Neural progenitor cell (in vitro differentiated cells): ENCODE measurements around the gene CETN1. TPM values are rescaled to one million over a fixed set of nuclear protein-coding genes. Genes with fewer than 3 reads are reported as not detected.

Experiments
- DNase-seq: peaks from one replicate; pipeline ENCODE4 v3.0.0-alpha.2; 2016; ENCODE audit warnings: low spot score
- H2AFZ ChIP-seq: fragments of 200-600 bp; sonication (generic); replicated peaks from 2 replicates; pipeline ENCODE4 v1.6.1; 2016; ENCODE audit warnings: antibody characterized with exemption
- H3F3A ChIP-seq: fragments of 200-600 bp; sonication (generic); 2 replicates; pipeline ENCODE4 v1.6.1; 2016; ENCODE audit warnings: antibody characterized with exemption, low read depth
- H3K27ac ChIP-seq: fragments of 200-600 bp; sonication (generic); 2 replicates; pipeline ENCODE4 v1.5.1; 2016; ENCODE audit warnings: mild to moderate bottlenecking
- H3K27me3 ChIP-seq: fragments of 200-600 bp; sonication (generic); 2 replicates; pipeline ENCODE4 v1.6.1; 2016; ENCODE audit warnings: mild to moderate bottlenecking, moderate library complexity
- H3K36me3 ChIP-seq: fragments of 200-600 bp; sonication (generic); 2 replicates; pipeline ENCODE4 v1.5.1; 2016
- H3K4me1 ChIP-seq: fragments of 200-600 bp; sonication (generic); 2 replicates; pipeline ENCODE4 v1.6.1; 2016; ENCODE audit warnings: mixed run types
- H3K4me2 ChIP-seq: fragments of 200-600 bp; sonication (generic); 2 replicates; pipeline ENCODE4 v1.6.1; 2016
- H3K4me3 ChIP-seq: fragments of 200-600 bp; sonication (generic); 2 replicates; pipeline ENCODE4 v1.5.1; 2016
- H3K79me2 ChIP-seq: fragments of 200-600 bp; sonication (generic); 2 replicates; pipeline ENCODE4 v1.6.1; 2016; ENCODE audit warnings: low read depth
- H3K9ac ChIP-seq: fragments of 200-600 bp; sonication (generic); 2 replicates; pipeline ENCODE4 v1.6.1; 2016
- H3K9me3 ChIP-seq: fragments of 200-600 bp; sonication (generic); 2 replicates; pipeline ENCODE4 v1.5.1; 2016; ENCODE audit warnings: low read depth
- H4K20me1 ChIP-seq: fragments of 200-600 bp; sonication (generic); 2 replicates; pipeline ENCODE4 v1.6.1; 2016; ENCODE audit warnings: low read depth
- H3K27ac Mint-ChIP-seq: 3 replicates; pipeline ENCODE4 v1.8.0; 2021; ENCODE audit warnings: mixed read lengths
- H3K27me3 Mint-ChIP-seq: 2 replicates; pipeline ENCODE4 v1.8.0; 2022; ENCODE audit warnings: low read depth, mild to moderate bottlenecking, inconsistent platforms, moderate library complexity, mixed read lengths; ENCODE audit not compliant: insufficient read depth
- H3K36me3 Mint-ChIP-seq: 3 replicates; pipeline ENCODE4 v1.8.0; 2021; ENCODE audit warnings: mixed read lengths
- H3K4me1 Mint-ChIP-seq: 3 replicates; pipeline ENCODE4 v1.8.0; 2021; ENCODE audit warnings: mixed read lengths
- H3K4me3 Mint-ChIP-seq: 3 replicates; pipeline ENCODE4 v1.8.0; 2021; ENCODE audit warnings: mild to moderate bottlenecking, moderate library complexity, mixed read lengths
- H3K9me3 Mint-ChIP-seq: 3 replicates; pipeline ENCODE4 v1.8.0; 2020; ENCODE audit warnings: mixed read lengths
- CTCF ChIP-seq: fragments of 200-600 bp; sonication (generic); IDR thresholded peaks from 2 replicates; pipeline ENCODE4 v1.5.1; 2017; ENCODE audit warnings: antibody characterized with exemption, mild to moderate bottlenecking
- EZH2 ChIP-seq: fragments of 200-600 bp; sonication (generic); IDR thresholded peaks from 2 replicates; pipeline ENCODE4 v1.6.1; 2017; ENCODE audit warnings: antibody characterized with exemption, mild to moderate bottlenecking, moderate library complexity
- EZH2phosphoT487 ChIP-seq: fragments of 200-600 bp; sonication (generic); IDR thresholded peaks from 2 replicates; pipeline ENCODE4 v1.6.1; 2017; ENCODE audit warnings: antibody characterized with exemption
- total RNA-seq: library from RNA; depleted of rRNA; stranded (reverse); fragments of >200 nt; gene quantifications from 2 replicates; pipeline ENCODE4 v1.2.3, GENCODE V29; 2015; ENCODE audit warnings: low replicate concordance

Gene CETN1
- total RNA-seq, 1 donor from 2014 or later, result not detected

DNA sequence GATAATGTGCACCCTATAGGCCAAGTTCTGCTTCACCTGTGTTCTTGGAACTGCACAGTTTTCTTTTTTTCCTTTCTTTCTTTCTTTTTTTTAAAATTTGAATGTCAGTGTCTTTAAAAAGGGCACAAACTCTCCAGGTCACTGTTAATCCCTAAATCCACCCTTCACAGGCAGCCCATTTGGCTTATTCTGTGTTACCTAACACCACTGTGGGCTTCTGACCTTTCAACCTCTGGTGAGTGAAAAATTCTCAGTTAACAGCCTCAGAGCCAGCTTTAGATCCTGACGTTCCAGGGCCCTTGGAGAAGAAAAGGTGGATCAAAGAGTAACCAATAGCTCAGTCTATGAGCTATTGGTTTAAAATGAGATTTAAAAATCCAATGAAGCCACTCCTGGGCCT is 6.8 kb upstream of the CETN1 start:
- Histone ChIP-seq H3K36me3 (no peaks in the 10 kb centered on the region), H3K4me1 (peaks cover 40% of the 10 kb centered on the region), H3K4me3 (no peak overlapping the region), H4K20me1 (no peaks in the 10 kb centered on the region), H2AFZ (no peak overlapping the region), H3K4me2 (peak overlapping the region; percentile 41), H3K9ac (no peak overlapping the region), H3K9me3 (no peaks in the 10 kb centered on the region), H3K27me3 (no peaks in the 10 kb centered on the region), H3K79me2 (no peaks in the 10 kb centered on the region), H3K27ac (peak overlapping the region; percentile 10), H3F3A (peaks cover 36% of the 10 kb centered on the region)
- H3K4me3 Mint-ChIP-seq, result no peak overlapping the region
- H3K36me3 Mint-ChIP-seq, result no peaks in the 10 kb centered on the region
- no peaks in the 10 kb centered on the region for H3K9me3 Mint-ChIP-seq
- TF ChIP-seq CTCF (no peak), EZH2 (no peak), EZH2phosphoT487 (no peak)
- peak; percentile 60 for DNase-seq
- peak overlapping the region; percentile 90 for H3K27ac Mint-ChIP-seq
- no peaks in the 10 kb centered on the region for H3K27me3 Mint-ChIP-seq
- peaks cover 67% of the 10 kb centered on the region for H3K4me1 Mint-ChIP-seq

- Histone ChIP-seq H3K4me2 (peak overlapping the region; percentile 62), H3K27me3 (no peaks in the 10 kb centered on the region), H3K36me3 (no peaks in the 10 kb centered on the region), H2AFZ (no peak overlapping the region), H3K79me2 (no peaks in the 10 kb centered on the region), H3K4me1 (peaks cover 40% of the 10 kb centered on the region), H3K4me3 (no peak overlapping the region), H3K9me3 (no peaks in the 10 kb centered on the region), H3F3A (peaks cover 36% of the 10 kb centered on the region), H3K9ac (no peak overlapping the region), H3K27ac (peak overlapping the region; percentile 27), H4K20me1 (no peaks in the 10 kb centered on the region)
- Mint-ChIP-seq H3K9me3 (no peaks in the 10 kb centered on the region), H3K4me3 (no peak overlapping the region), H3K4me1 (peaks cover 63% of the 10 kb centered on the region), H3K36me3 (no peaks in the 10 kb centered on the region), H3K27ac (peak overlapping the region; percentile 90), H3K27me3 (no peaks in the 10 kb centered on the region)
- DNase-seq, result no peak
- TF ChIP-seq EZH2 (no peak), CTCF (no peak), EZH2phosphoT487 (no peak)
These were observed 5.9 kb upstream of the CETN1 start for GRCh38 chr18:574149-574860.

- peak overlapping the region; percentile 27 for H3K27ac ChIP-seq
These were observed 5.1 kb upstream of the CETN1 start for GRCh38 chr18:574865-575645.

More at GRCh38 chr18:574865-575645, 5.1 kb upstream of the CETN1 start:
- Mint-ChIP-seq H3K36me3 (no peaks in the 10 kb centered on the region), H3K4me3 (no peak overlapping the region), H3K9me3 (peaks cover 2% of the 10 kb centered on the region), H3K27me3 (no peaks in the 10 kb centered on the region), H3K27ac (peak overlapping the region; percentile 60), H3K4me1 (peaks cover 63% of the 10 kb centered on the region)
- Histone ChIP-seq H3K4me3 (no peak overlapping the region), H2AFZ (peak overlapping the region; percentile 64), H3K79me2 (no peaks in the 10 kb centered on the region), H3K27me3 (no peaks in the 10 kb centered on the region), H4K20me1 (no peaks in the 10 kb centered on the region), H3K4me2 (peak overlapping the region; percentile 62), H3K36me3 (no peaks in the 10 kb centered on the region), H3K9ac (no peak overlapping the region), H3K4me1 (peaks cover 40% of the 10 kb centered on the region), H3F3A (peaks cover 36% of the 10 kb centered on the region), H3K9me3 (no peaks in the 10 kb centered on the region)
- no peak for TF ChIP-seq CTCF
- no peak for TF ChIP-seq EZH2phosphoT487
- TF ChIP-seq EZH2, result no peak
- peak; percentile 38 for DNase-seq
